IPS-NIHi11 (cell line): ENCODE data around the gene FBXL7.

Experiments used
- DNase-seq: peaks from one replicate; pipeline ENCODE4 v3.0.0; 2012; ENCODE audit warnings: mixed read lengths, low spot score

Gene FBXL7

GRCh38 chr5:15615859-15616258, 115.9 kb downstream of the FBXL7 start:
- DNase-seq = no peak

- DNase-seq = no peak
These were observed 119.0 kb downstream of the FBXL7 start for GRCh38 chr5:15618938-15619337.

- DNase-seq = no peak
These were observed 120.5 kb downstream of the FBXL7 start for GRCh38 chr5:15620501-15620900.

- DNase-seq = no peak
These were observed 121.1 kb downstream of the FBXL7 start for GRCh38 chr5:15621094-15621493.

- DNase-seq = no peak
These were observed 123.8 kb downstream of the FBXL7 start for GRCh38 chr5:15623794-15624193.

- no peak for DNase-seq
These were observed 127.1 kb downstream of the FBXL7 start for GRCh38 chr5:15627109-15627508.

GRCh38 chr5:15627647-15628046, 127.7 kb downstream of the FBXL7 start:
- DNase-seq = no peak

GRCh38 chr5:15630441-15630840, 130.5 kb downstream of the FBXL7 start:
- no peak for DNase-seq

GRCh38 chr5:15634591-15635288, 134.8 kb downstream of the FBXL7 start:
- DNase-seq = no peak

GRCh38 chr5:15635289-15635616, 135.3 kb downstream of the FBXL7 start:
- no peak for DNase-seq

GRCh38 chr5:15637345-15637744, 137.4 kb downstream of the FBXL7 start:
- no peak for DNase-seq

- no peak for DNase-seq
These were observed 137.9 kb downstream of the FBXL7 start for GRCh38 chr5:15637886-15638285.

GRCh38 chr5:15638296-15638695, 138.3 kb downstream of the FBXL7 start:
- no peak for DNase-seq

GRCh38 chr5:15639288-15639687, 139.3 kb downstream of the FBXL7 start:
- no peak for DNase-seq

- DNase-seq = no peak
These were observed 140.1 kb downstream of the FBXL7 start for GRCh38 chr5:15640116-15640515.

- no peak for DNase-seq
These were observed 143.8 kb downstream of the FBXL7 start for GRCh38 chr5:15643731-15644130.

- no peak for DNase-seq
These were observed 145.6 kb downstream of the FBXL7 start for GRCh38 chr5:15645381-15646160.

GRCh38 chr5:15646371-15646770, 146.4 kb downstream of the FBXL7 start:
- DNase-seq = no peak

- no peak for DNase-seq
These were observed 147.3 kb downstream of the FBXL7 start for GRCh38 chr5:15647251-15647650.

- no peak for DNase-seq
These were observed 150.3 kb downstream of the FBXL7 start for GRCh38 chr5:15650266-15650665.

- DNase-seq = no peak
These were observed 154.8 kb downstream of the FBXL7 start for GRCh38 chr5:15654779-15655178.

GRCh38 chr5:15655683-15656082, 155.7 kb downstream of the FBXL7 start:
- no peak for DNase-seq

GRCh38 chr5:15664961-15665360, 165.0 kb downstream of the FBXL7 start:
- no peak for DNase-seq

GRCh38 chr5:15669826-15670225, 169.8 kb downstream of the FBXL7 start:
- DNase-seq = no peak
